KOPT-K1 (cell line): ENCODE measurements around the gene EFCAB11.

Experiments
- H3K27ac ChIP-seq: fragments of 200-600 bp; sonication (generic); 2 replicates; pipeline ENCODE4 v1.5.1; 2016; ENCODE audit warnings: antibody characterized with exemption, mild to moderate bottlenecking, low read depth, low read length; ENCODE audit not compliant: poor library complexity, severe bottlenecking
- H3K36me3 ChIP-seq: fragments of 200-600 bp; sonication (generic); 2 replicates; pipeline ENCODE4 v1.5.1; 2017; ENCODE audit warnings: antibody characterized with exemption, mild to moderate bottlenecking, low read length, moderate library complexity; ENCODE audit not compliant: insufficient read depth
- H3K9me3 ChIP-seq: fragments of 200-600 bp; sonication (generic); 2 replicates; pipeline ENCODE4 v1.5.1; 2017; ENCODE audit warnings: antibody characterized with exemption, low read length, mild to moderate bottlenecking; ENCODE audit not compliant: insufficient read depth, poor library complexity, severe bottlenecking

The EFCAB11 gene

DNA sequence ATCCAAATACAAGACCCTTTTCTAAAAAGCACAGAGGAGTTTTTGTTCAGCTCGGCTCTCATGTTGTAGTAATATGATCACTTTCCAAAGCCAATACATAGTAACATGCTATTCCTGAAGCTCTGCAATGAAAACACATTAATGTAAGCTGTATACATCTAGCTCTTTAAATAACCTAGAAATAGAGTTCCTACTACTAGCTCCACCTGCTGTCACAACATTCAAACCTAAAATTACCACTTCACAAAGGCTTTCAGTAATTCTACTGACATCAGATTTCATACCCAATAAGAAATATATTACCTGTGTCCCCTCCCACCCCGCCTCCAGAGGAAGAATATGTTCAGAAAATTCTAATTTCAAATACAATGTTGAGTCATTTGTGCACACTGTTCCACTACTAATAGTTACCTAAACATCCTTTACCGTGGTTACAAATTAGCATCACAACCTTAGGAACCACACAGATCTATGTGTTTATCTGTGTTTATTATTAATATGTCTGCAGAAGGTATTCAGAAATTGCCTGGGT lies 17.8 kb downstream of the EFCAB11 start:
- no peak overlapping the region for H3K27ac ChIP-seq
- no peaks in the 10 kb centered on the region for H3K9me3 ChIP-seq
- H3K36me3 ChIP-seq = no peaks in the 10 kb centered on the region

DNA sequence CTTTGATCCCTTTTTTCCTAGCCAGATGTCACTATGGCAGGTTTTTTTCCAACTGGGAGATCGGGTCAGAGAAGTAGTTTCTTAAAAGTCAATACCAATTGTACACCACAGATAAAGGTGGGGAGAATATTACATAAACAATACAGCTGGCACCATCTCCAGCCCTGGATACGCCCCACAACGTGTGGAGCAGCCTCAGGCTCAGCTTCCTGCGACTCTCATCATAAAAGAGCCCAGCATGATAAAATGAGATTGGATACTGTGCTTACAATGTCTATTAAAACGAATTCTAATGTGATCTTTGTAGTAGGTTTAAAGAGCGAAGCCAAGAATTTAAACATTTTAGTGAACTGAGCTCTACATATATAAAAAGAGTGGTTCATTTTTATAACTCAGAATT lies 21.5 kb downstream of the EFCAB11 start:
- Histone ChIP-seq H3K36me3 (no peaks in the 10 kb centered on the region), H3K9me3 (no peaks in the 10 kb centered on the region), H3K27ac (no peak overlapping the region)

DNA sequence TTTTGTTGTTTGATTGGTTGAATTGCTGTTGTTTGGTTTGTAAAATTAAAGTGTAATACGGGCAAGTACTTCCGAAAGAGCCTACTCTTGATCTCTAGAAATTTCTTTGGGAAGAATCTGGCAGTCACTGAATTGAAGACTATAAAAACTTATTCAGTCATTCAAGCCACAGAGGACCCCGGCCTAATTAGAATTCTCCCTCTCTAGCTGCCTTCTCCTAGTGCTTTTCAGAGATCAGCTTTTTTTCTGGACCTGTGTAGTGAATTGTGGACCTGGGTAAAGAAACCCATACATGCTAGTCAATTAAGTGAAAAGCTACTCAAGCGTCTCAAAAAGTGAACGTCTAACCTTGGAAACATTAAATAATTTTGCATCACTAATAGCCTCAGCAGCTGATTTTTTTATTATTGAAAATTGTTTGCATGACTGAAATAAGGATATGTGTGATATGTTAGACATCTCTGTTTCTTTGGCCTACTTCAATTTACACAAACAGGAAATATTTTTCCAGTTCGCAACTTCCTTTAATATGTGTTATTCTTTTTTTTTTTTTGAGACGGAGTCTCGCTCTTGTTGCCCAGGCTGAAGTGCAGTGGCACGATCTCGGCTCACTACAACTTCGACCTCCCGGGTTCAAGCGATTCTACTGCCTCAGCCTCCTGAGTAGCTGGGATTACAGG lies 27.2 kb downstream of the EFCAB11 start:
- no peaks in the 10 kb centered on the region for H3K9me3 ChIP-seq
- H3K27ac ChIP-seq = no peak overlapping the region
- no peaks in the 10 kb centered on the region for H3K36me3 ChIP-seq

DNA sequence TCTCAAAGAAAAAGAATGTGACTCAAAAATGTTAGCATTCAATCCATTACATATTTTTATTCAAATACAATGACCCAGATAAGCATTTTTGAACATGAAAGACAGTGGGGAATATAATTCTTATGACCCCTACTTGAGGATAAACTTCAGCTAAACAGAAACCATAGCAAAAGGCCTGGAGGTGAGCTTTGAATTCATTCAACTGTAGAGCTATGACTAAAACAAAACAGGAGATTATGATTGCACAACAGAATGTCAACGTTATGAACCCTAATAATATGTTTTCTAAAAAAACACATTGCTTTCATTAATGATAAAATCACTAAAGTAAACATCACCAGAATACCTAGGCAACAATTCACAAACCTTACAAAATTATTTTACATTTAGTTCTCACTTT lies 27.8 kb downstream of the EFCAB11 start:
- Histone ChIP-seq H3K36me3 (no peaks in the 10 kb centered on the region), H3K27ac (no peak overlapping the region), H3K9me3 (no peaks in the 10 kb centered on the region)

DNA sequence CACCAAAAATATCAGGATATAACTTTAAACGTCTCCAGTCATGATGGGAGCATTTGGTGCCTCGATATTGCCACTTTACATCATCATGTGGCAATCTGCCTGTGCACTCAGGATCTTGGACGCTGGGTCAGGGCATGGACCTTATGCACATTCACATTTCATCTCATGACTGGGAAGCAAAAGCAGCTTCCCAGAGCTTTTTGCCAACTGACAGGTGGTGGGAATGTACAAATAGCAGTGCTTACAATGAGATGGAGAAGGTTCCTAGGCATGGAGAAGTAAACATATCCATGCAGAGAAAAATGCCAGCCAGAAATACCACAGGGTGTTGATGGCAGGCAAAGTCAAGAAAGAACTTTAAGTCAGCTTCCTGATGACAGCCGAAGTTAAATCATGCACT lies 30.3 kb downstream of the EFCAB11 start:
- Histone ChIP-seq H3K27ac (no peak overlapping the region), H3K9me3 (no peaks in the 10 kb centered on the region), H3K36me3 (no peaks in the 10 kb centered on the region)

DNA sequence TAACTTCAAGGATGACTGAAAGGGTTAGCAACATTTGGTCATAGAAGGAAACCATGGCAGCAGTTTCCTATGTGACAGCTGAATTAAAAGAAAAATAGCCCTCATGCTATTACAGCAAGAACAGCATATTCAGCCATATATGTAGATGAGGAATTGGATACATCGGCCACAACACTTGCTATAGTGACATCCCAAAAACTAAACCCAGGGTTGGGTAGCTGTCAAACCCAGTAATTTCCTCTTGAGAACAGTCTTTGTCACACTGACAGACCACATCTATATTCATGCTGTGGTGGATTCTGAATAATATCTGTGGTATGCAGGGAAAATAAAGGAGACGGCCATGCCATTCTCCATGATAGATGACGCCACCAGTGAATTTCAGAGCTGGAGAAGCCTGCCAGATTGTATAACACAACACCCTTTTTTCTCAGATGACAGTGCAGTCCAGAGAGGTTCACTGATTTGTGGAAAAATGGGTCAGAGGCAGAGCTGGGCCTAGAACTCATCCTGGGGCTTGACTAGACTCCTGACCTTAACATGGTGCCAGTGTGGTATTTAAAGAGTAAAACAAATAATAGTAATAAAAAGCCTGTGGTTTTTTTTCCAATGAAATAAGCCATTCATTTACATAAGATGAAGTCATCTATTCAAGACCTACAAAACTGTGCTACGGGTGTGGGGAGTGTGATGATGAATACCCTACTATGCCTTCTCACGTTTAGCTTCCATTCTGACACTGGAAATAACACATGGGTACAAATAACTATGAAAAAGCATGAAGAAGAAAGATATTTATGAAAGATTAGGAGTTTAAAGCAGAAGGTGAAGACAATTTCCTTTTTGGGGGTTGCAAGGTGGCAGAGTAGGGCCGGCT lies 32.3 kb downstream of the EFCAB11 start:
- Histone ChIP-seq H3K27ac (no peak overlapping the region), H3K9me3 (no peaks in the 10 kb centered on the region), H3K36me3 (no peaks in the 10 kb centered on the region)

DNA sequence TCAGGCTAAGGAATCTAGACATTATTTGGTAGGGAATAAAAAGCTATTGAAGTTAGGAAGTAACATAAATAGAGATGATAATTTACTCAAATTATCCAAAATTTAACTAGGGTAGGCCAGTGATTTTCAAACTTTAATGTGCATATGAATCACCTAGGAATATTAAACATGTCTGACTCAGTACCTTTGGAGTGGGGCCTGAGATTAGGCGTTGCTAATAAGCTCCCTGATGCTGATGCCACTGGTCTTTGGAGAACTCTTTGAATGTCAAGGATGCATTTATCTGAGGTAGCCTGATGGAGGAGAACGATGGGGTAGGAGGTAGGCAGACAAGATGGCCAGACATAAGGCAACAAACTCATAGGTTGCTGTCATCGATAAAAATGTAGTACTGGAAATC lies 33.2 kb downstream of the EFCAB11 start:
- Histone ChIP-seq H3K9me3 (no peaks in the 10 kb centered on the region), H3K27ac (no peak overlapping the region), H3K36me3 (no peaks in the 10 kb centered on the region)

DNA sequence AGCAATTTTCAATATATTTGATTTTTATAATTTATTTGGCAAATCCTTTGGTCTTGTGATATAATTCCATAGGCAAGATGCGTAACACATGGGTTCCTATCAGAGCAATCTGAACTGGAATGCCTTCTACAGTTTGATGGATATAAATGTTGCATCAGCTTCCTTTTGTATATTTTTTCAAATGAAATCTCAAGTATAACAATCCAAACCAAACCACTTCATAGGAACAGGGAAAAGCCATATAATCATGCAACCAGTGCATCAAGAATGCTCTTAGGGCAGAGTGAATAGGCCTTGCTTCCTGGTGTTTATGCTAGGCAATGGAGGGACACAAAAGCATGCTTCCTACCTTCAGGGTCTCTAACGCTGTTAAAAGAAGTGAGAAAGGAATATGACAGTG lies 34.5 kb downstream of the EFCAB11 start:
- H3K36me3 ChIP-seq = no peaks in the 10 kb centered on the region
- no peak overlapping the region for H3K27ac ChIP-seq
- H3K9me3 ChIP-seq = no peaks in the 10 kb centered on the region

DNA sequence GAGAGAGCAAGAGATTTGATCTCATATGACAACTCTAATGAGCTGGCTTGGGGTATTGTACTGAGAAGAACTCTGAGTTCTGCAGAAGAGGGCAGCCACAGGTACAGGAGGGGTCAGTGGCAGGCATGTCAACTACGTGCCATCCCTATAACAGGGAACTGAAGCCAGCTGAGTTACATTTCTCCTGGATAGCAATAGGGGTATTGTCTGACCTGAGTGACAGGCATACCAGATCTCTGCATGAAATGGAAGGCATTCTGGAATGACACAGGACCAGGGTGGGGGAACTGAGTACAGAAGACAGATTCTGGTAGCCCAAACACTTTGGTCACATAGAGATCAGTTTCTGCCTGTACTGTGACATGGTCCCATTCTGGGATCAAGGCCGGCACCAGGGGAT lies 35.8 kb downstream of the EFCAB11 start:
- Histone ChIP-seq H3K36me3 (no peaks in the 10 kb centered on the region), H3K27ac (no peak overlapping the region), H3K9me3 (no peaks in the 10 kb centered on the region)

DNA sequence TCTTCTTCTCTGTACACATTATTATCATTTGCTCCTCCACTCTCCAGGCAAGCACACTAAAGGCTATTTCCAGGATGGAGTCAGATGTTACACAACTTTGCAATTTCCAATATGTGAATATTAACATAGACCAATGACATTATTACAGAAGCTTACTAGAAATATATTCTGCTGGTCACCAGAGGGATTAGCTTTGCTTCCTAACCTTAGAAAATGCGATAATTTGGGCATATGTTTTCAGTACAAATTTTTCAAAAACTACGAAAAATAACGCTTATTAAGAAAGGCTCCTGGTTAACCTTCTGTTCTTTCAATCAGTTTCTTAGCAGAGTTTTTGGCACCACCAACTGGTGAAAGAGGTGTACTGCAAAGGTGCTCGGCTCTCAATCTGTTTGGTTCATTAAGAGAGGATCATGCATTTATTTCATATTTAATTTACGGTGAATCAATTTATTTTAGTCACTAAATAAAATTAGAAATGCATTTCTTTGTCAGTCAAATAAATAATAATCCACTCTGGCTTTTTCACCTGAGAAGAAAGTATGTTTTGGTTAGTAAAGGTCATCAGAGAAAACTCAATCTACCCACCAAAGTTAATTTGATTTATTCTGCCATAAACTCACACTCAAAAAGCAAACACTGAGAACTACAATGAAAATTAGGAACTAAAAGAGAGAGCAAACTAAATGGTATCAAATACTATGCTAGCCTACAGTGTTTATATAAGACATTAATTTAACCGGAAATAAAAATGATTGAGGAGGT lies 39.2 kb downstream of the EFCAB11 start:
- no peak overlapping the region for H3K27ac ChIP-seq
- H3K9me3 ChIP-seq = no peaks in the 10 kb centered on the region

DNA sequence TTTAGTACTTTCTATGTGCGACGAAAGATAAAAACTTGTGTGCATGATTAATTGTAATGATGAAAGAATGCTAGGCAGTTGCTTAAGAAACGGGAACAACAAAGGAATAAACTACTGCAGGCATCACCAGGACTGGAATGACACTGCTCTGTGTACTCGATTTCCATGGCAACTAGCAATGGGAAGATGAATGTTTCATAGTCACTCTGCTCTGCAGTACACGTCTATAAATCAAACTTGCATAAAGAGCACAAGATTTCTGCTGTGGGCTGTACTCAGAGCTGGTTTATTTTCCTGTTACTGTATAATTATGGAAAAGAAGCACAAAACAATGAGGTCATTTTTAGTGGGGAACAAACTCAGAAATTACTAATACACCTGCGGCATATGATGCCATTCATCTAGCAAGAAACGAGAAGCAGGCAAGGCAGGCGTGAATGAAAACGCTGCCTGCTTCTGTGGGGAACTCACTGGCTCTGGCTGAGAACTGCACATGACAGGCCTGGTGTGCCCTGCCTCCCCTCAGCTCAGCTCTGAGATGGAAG lies 41.8 kb downstream of the EFCAB11 start:
- H3K27ac ChIP-seq = no peak overlapping the region
- H3K36me3 ChIP-seq = no peaks in the 10 kb centered on the region
- H3K9me3 ChIP-seq = no peaks in the 10 kb centered on the region

More for the DNA sequence above, 39.2 kb downstream of the EFCAB11 start:
- H3K36me3 ChIP-seq = no peaks in the 10 kb centered on the region

DNA sequence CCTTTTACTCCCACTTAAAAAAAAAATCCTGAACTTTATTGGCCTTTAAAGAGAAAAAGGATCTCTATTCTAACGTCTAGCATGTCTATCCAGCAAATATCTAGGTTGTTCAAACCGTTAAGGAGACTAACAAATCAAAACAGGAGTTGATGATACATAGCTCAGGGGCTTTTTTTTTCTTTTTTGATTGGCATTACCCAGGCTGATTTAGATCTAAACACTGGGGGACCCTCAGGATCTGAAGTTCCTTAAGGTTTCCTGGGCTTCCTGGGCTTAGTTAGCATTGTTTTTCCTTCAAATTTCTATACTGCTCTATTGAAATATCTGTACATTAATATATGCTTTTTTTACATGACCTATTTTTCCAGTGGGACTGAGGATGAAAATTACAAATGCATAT lies 42.3 kb downstream of the EFCAB11 start:
- Histone ChIP-seq H3K36me3 (no peaks in the 10 kb centered on the region), H3K27ac (no peak overlapping the region), H3K9me3 (no peaks in the 10 kb centered on the region)

DNA sequence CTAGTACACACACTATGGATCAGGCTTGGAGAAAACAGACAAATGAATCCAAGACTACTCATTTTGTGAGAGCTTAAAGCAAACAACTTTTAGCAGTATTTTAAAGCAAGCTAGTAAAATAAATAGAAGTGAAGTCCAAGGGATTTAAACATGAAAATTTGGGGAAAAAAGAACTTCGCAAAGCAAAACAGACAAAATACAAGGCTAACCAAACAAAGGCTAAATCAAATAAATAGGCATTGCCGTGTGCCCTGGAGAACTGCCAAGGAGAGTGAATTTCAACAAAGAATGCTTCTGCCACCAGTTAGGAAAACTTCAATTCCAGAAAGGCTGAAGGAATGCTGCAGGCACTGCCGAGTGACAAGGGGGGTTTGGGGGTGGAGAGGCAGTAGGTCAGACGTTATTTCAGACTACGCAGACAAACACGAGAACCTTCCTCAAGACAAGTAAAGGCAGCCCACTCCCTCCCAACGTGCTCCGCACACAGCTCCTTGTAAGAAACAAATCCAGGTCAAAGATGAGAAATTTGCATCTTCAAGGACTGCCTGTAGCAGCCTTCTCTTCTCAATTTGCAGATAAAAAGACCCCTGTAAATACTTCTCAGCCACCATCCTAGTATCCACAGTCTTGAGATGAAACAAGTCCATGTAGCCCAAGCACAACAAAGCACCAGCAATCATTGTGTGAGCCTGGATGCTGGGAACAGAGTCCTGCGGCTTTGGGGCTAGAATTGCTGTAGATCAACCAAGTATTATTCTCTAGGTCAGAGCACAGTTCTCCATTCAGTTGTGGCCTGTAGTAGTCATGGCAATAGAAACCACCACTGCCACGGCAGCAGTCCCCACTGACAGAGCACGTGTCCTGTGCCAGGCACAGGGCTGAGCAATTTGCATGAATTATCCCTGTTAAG lies 43.3 kb downstream of the EFCAB11 start:
- Histone ChIP-seq H3K27ac (no peak overlapping the region), H3K9me3 (no peaks in the 10 kb centered on the region), H3K36me3 (no peaks in the 10 kb centered on the region)

DNA sequence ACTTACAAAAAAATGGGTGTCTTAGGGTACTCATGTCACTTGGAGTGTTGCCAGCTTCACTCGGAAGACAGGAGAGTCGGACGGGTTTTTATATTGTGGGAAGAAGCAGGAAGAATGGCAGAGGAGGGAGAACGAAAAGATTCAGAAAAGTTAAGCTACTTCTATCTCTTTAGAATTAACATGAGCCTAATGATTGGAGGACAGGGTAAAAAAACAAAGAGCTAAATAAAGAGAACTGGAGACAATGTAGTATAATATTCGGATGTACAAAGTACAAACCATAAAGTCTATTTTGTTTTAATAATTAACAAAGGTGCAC lies 43.9 kb downstream of the EFCAB11 start:
- Histone ChIP-seq H3K27ac (no peak overlapping the region), H3K9me3 (no peaks in the 10 kb centered on the region), H3K36me3 (no peaks in the 10 kb centered on the region)
